ENCODE measurements around the gene LRRC17.

LRRC17 gene

GRCh38 chr7:102983602-102984001 lies 70.8 kb downstream of the LRRC17 start:
- no peak for TF ChIP-seq CTCF (IDR thresholded peaks at IDR 0.05; ENCODE audit: low read depth, low read length)
- H3K4me3 ChIP-seq (replicated peaks in 1 of 2; ENCODE audit: low read depth in 2 of 2, low read length in 2 of 2): no peak overlapping the region
- DNase-seq (ENCODE audit: low read depth in 2 of 2): peak in 1 of 2 donors; percentile 41

DNA sequence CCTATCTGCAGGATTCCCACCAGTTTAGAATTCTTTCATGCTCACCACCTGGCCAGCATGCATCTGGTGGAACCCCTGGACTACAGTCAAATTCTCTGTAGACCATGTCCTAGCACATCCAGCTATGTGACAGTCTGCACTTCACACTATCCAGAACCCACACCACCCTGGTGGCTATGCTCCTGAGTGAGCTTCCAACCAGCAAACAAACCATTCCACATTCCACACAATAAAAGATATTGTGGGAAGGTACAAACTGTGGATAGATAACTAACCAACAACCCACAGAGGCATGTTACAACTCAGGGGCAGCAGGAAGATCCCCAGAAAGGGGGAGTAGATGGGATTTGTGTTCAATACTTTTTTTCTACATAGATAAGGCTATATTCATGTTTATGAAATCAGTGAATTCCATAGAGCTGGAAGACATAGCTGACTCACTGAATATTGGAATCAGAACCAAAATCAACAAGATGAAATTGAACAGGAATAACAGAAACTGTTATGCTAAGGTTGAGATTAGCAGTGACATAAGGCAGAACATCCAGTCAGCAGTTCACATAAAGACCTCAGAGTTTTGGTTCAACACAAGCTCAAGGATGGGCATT lies 72.5 kb downstream of the LRRC17 start:
- no peak overlapping the region for H3K4me3 ChIP-seq (replicated peaks in 1 of 2; ENCODE audit: low read depth in 2 of 2, low read length in 2 of 2)
- DNase-seq (ENCODE audit: low read depth in 2 of 2): peak; percentile 37 to 46
- no peak for TF ChIP-seq CTCF (IDR thresholded peaks at IDR 0.05; ENCODE audit: low read depth, low read length)

- TF ChIP-seq CTCF (IDR thresholded peaks at IDR 0.05; ENCODE audit: low read depth, low read length): no peak
- no peak for DNase-seq (ENCODE audit: low read depth in 2 of 2)
- H3K4me3 ChIP-seq (replicated peaks in 1 of 2; ENCODE audit: low read depth in 2 of 2, low read length in 2 of 2): no peak overlapping the region
These were observed 75.3 kb downstream of the LRRC17 start for GRCh38 chr7:102988088-102988487.

- no peak overlapping the region for H3K4me3 ChIP-seq (replicated peaks in 1 of 2; ENCODE audit: low read depth in 2 of 2, low read length in 2 of 2)
- TF ChIP-seq CTCF (IDR thresholded peaks at IDR 0.05; ENCODE audit: low read depth, low read length): no peak
- DNase-seq (ENCODE audit: low read depth in 2 of 2): no peak
These were observed 76.1 kb downstream of the LRRC17 start for GRCh38 chr7:102988631-102989560.

DNA sequence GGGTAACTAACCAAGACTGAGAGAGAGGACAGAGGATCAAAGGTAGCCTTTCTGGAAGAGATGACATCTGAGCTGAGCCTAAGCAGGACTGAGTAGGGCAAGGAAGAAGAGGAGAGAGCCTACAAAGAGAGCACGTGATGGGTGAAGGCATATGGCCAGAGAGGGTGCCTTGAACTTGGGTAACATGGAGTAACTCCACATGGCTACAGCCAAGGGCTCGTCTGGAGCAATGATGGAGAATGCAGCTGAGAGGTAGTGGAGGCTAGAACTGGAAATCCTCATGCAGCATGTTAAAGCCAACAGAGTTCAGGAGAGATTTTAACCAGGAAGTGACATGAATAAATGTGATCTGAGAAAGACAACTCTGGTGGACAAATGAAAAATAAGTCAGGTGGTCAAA lies 77.8 kb downstream of the LRRC17 start:
- no peak overlapping the region for H3K4me3 ChIP-seq (replicated peaks in 1 of 2; ENCODE audit: low read depth in 2 of 2, low read length in 2 of 2)
- no peak for TF ChIP-seq CTCF (IDR thresholded peaks at IDR 0.05; ENCODE audit: low read depth, low read length)
- no peak for DNase-seq (ENCODE audit: low read depth in 2 of 2)

GRCh38 chr7:102991077-102991539 lies 78.3 kb downstream of the LRRC17 start:
- peak in 1 of 2 donors; percentile 30 for DNase-seq (ENCODE audit: low read depth in 2 of 2)
- H3K4me3 ChIP-seq (replicated peaks in 1 of 2; ENCODE audit: low read depth in 2 of 2, low read length in 2 of 2): no peak overlapping the region
- TF ChIP-seq CTCF (IDR thresholded peaks at IDR 0.05; ENCODE audit: low read depth, low read length): no peak

All from cardiac fibroblast (primary cell).